Measurements from ENCODE around the gene PLEKHM1.

PLEKHM1 gene

DNA sequence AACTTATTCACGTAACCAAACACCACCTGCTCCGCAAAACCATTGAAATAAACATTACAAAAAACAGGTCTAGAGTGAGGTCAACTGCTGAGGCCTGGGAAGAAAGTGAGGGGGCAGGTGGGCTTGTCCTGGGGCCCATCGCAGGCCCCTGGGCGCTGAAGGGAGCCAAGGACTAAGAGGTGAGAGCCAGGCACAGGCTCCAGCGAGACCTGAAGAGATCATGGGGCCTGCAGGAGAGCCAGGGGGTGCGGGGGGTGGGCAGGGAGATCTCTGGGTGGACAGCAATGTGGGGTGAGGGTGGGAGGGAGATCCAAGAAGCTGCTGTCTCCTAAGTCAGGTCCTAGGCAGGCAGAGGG, 65.8 kb downstream of the PLEKHM1 start:
- Histone ChIP-seq H2AFZ (ENCODE audit: insufficient read depth, low read length, poor library complexity) (no peak overlapping the region), H2AK5ac (ENCODE audit: low read length) (no peak overlapping the region), H3K4me3 (ENCODE audit: low read depth, low read length) (no peak overlapping the region), H3K79me2 (ENCODE audit: control insufficient read depth, insufficient read depth, low read length, poor library complexity) (no peaks in the 10 kb centered on the region), H3K9me3 (ENCODE audit: insufficient read depth, low read depth, low read length) (no peaks in the 10 kb centered on the region), H3K27me3 (ENCODE audit: insufficient read depth, low read length) (peaks cover 11% of the 10 kb centered on the region), H3K18ac (ENCODE audit: low read length) (peak overlapping the region; percentile 38), H3K9ac (ENCODE audit: low read length) (no peak overlapping the region), H2BK5ac (ENCODE audit: low read depth, low read length, poor library complexity) (no peak overlapping the region), H2BK12ac (ENCODE audit: low read length) (no peak overlapping the region), H3K27ac (ENCODE audit: low read depth, low read length) (peak overlapping the region; percentile 76), H3K79me1 (ENCODE audit: low read length) (peaks cover 5% of the 10 kb centered on the region), H3K23ac (ENCODE audit: low read length) (no peak overlapping the region), H2BK120ac (ENCODE audit: insufficient read depth, low read length, poor library complexity) (peak overlapping the region; percentile 18), H4K12ac (ENCODE audit: low read depth, low read length) (no peak overlapping the region), H4K8ac (ENCODE audit: low read depth, low read length) (peak overlapping the region; percentile 76), H3K36me3 (ENCODE audit: control insufficient read depth in 1 of 2, insufficient read depth in 2 of 2, low read length in 2 of 2) (no peaks in the 10 kb centered on the region), H3K4me1 (ENCODE audit: control insufficient read depth in 1 of 2, insufficient read depth in 2 of 2, low read length in 2 of 2) (peaks cover 9 to 18% of the 10 kb centered on the region in 2 experiments), H3K14ac (ENCODE audit: low read length) (no peak overlapping the region), H4K91ac (ENCODE audit: low read depth, low read length) (peak overlapping the region; percentile 80), H3K4ac (ENCODE audit: low read depth, low read length) (peak overlapping the region; percentile 30), H3K4me2 (ENCODE audit: low read length) (peak overlapping the region; percentile 57)
- DNase-seq, result no peak
- no CpG with 5 or more reads among the region's 6 CpGs for WGBS (ENCODE audit: extremely low coverage, insufficient coverage, insufficient read length)

DNA sequence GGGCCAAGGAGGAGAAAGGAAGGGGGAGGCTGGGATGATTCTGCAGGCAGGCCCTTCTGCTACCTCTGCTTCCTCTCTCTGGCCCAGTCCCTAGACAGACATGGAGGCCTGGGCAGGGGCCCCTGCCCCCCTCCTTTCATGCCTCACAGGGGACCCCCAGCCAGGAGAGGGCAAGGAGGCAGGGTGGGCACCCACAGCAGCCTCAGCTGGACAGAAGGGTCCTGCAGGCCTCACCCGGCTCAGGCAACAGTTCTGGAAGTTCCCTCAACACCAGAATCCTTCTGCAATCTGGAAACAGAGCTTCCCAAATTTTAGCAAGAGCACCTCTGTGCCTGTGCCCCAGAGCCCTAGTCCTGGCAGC, 66.6 kb downstream of the PLEKHM1 start:
- Histone ChIP-seq H2AFZ (ENCODE audit: insufficient read depth, low read length, poor library complexity) (no peak overlapping the region), H3K4ac (ENCODE audit: low read depth, low read length) (peak overlapping the region; percentile 65), H3K4me2 (ENCODE audit: low read length) (peak overlapping the region; percentile 25), H3K4me3 (ENCODE audit: low read depth, low read length) (no peak overlapping the region), H3K9ac (ENCODE audit: low read length) (no peak overlapping the region), H3K4me1 (ENCODE audit: control insufficient read depth in 1 of 2, insufficient read depth in 2 of 2, low read length in 2 of 2) (peaks cover 9 to 14% of the 10 kb centered on the region in 2 experiments), H4K8ac (ENCODE audit: low read depth, low read length) (no peak overlapping the region), H4K12ac (ENCODE audit: low read depth, low read length) (no peak overlapping the region), H4K91ac (ENCODE audit: low read depth, low read length) (no peak overlapping the region), H2AK5ac (ENCODE audit: low read length) (no peak overlapping the region), H2BK120ac (ENCODE audit: insufficient read depth, low read length, poor library complexity) (peak overlapping the region; percentile 15), H3K23ac (ENCODE audit: low read length) (no peak overlapping the region), H3K9me3 (ENCODE audit: insufficient read depth, low read depth, low read length) (no peaks in the 10 kb centered on the region), H3K27me3 (ENCODE audit: insufficient read depth, low read length) (peaks cover 3% of the 10 kb centered on the region), H2BK12ac (ENCODE audit: low read length) (no peak overlapping the region), H3K27ac (ENCODE audit: low read depth, low read length) (no peak overlapping the region), H3K14ac (ENCODE audit: low read length) (peak overlapping the region; percentile 34), H3K36me3 (ENCODE audit: control insufficient read depth in 1 of 2, insufficient read depth in 2 of 2, low read length in 2 of 2) (no peaks in the 10 kb centered on the region), H3K79me1 (ENCODE audit: low read length) (peaks cover 5% of the 10 kb centered on the region), H3K18ac (ENCODE audit: low read length) (no peak overlapping the region), H3K79me2 (ENCODE audit: control insufficient read depth, insufficient read depth, low read length, poor library complexity) (no peaks in the 10 kb centered on the region), H2BK5ac (ENCODE audit: low read depth, low read length, poor library complexity) (no peak overlapping the region)
- WGBS (ENCODE audit: extremely low coverage, insufficient coverage, insufficient read length), result no CpG with 5 or more reads among the region's 1 CpG
- DNase-seq, result no peak

DNA sequence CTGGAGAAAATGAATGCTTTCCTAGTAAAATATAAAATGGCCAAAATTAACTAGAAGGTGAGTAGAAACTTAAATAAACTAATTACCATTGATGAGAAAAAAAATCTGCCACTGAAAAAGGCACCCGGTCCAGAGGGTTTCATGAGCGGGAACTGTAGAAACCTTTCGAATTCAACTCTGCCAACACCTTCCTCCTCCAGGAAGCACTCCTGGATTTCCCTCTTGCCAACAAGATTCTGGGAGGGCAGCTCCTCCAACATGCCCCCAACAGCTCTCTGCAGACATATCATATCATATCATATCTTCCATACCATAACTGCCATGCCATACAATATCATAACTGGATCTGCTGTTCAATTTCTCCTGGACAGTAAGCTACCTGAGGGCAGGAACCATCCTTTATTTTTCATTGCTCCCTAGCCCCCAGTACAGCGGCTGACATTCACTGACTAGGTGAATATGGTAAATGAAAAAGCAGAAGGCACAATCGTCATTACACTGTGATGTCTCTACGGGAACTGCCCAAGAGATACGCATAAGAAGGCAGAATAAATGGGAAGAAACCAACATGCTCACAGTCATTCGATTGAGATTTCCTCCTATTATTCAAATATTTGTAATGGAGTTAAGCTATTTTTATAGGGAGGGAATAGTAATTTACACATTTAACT, 67.1 kb downstream of the PLEKHM1 start:
- Histone ChIP-seq H3K27me3 (ENCODE audit: insufficient read depth, low read length) (peaks cover under 1% of the 10 kb centered on the region), H4K91ac (ENCODE audit: low read depth, low read length) (no peak overlapping the region), H3K4ac (ENCODE audit: low read depth, low read length) (no peak overlapping the region), H3K79me1 (ENCODE audit: low read length) (peaks cover 5% of the 10 kb centered on the region), H4K8ac (ENCODE audit: low read depth, low read length) (no peak overlapping the region), H3K27ac (ENCODE audit: low read depth, low read length) (no peak overlapping the region), H2AFZ (ENCODE audit: insufficient read depth, low read length, poor library complexity) (no peak overlapping the region), H3K18ac (ENCODE audit: low read length) (no peak overlapping the region), H3K9me3 (ENCODE audit: insufficient read depth, low read depth, low read length) (no peaks in the 10 kb centered on the region), H2BK12ac (ENCODE audit: low read length) (no peak overlapping the region), H3K4me1 (ENCODE audit: control insufficient read depth in 1 of 2, insufficient read depth in 2 of 2, low read length in 2 of 2) (peaks cover 9 to 14% of the 10 kb centered on the region in 2 experiments), H4K12ac (ENCODE audit: low read depth, low read length) (no peak overlapping the region), H3K9ac (ENCODE audit: low read length) (no peak overlapping the region), H3K79me2 (ENCODE audit: control insufficient read depth, insufficient read depth, low read length, poor library complexity) (no peaks in the 10 kb centered on the region), H3K4me3 (ENCODE audit: low read depth, low read length) (no peak overlapping the region), H3K14ac (ENCODE audit: low read length) (no peak overlapping the region), H2BK120ac (ENCODE audit: insufficient read depth, low read length, poor library complexity) (no peak overlapping the region), H2BK5ac (ENCODE audit: low read depth, low read length, poor library complexity) (no peak overlapping the region), H3K4me2 (ENCODE audit: low read length) (no peak overlapping the region), H3K23ac (ENCODE audit: low read length) (no peak overlapping the region), H3K36me3 (ENCODE audit: control insufficient read depth in 1 of 2, insufficient read depth in 2 of 2, low read length in 2 of 2) (no peaks in the 10 kb centered on the region), H2AK5ac (ENCODE audit: low read length) (no peak overlapping the region)
- DNase-seq, result no peak
- no CpG with 5 or more reads among the region's 8 CpGs for WGBS (ENCODE audit: extremely low coverage, insufficient coverage, insufficient read length)

DNA sequence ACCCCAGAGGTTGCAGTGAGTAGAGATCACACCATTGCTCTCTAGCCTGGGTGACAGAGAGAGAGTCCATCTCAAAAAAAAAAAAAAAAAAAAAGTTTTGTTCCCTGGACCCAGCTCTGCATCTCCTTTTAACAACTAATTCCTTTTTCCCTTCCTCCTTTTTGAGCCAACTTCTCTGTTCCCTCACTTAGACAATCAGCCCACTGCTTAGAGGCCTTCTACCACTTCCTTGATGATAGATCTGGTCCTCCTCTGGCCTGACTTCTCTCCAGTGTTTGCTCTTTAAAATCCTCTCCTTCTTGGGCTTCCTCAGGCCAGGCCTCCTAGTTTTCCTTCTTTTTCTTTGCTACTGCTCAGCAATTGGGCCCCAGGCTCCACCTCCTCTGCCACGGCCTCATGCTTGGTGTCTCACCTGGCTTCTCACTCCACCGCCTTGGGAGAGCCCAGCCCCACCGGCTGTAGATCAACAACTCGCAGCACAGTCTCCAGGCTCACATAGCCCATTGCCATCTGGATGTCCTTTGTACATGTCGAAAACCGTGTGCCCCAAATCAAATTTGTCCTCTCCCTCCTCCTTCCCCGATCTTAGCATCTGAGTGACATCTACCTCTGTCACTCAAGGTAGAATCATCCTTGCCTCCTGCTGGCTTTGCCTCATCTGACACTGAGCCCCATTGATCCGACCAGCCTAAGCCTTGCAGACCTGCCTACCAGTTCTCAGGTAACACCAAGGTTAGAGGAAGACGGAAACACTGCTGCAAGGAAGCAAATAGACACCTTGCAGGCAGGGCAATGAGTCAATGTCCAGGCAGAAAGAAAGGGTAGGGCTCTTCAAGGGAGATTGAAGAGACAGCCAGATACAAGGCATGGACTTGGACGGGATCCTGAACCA, 75.3 kb downstream of the PLEKHM1 start:
- Histone ChIP-seq H3K4me2 (ENCODE audit: low read length) (no peak overlapping the region), H2BK12ac (ENCODE audit: low read length) (no peak overlapping the region), H3K9me3 (ENCODE audit: insufficient read depth, low read depth, low read length) (no peaks in the 10 kb centered on the region)

More for the DNA sequence above, 75.3 kb downstream of the PLEKHM1 start:
- peaks cover 3 to 5% of the 10 kb centered on the region in 2 experiments for H3K4me1 ChIP-seq (ENCODE audit: control insufficient read depth in 1 of 2, insufficient read depth in 2 of 2, low read length in 2 of 2)
- no peaks in the 10 kb centered on the region for H3K79me1 ChIP-seq (ENCODE audit: low read length)
- no peak overlapping the region for H3K4me3 ChIP-seq (ENCODE audit: low read depth, low read length)
- H3K27me3 ChIP-seq (ENCODE audit: insufficient read depth, low read length), result no peaks in the 10 kb centered on the region
- H3K36me3 ChIP-seq (ENCODE audit: control insufficient read depth in 1 of 2, insufficient read depth in 2 of 2, low read length in 2 of 2), result no peaks in the 10 kb centered on the region
- no peak overlapping the region for H4K12ac ChIP-seq (ENCODE audit: low read depth, low read length)
- no peak overlapping the region for H2AK5ac ChIP-seq (ENCODE audit: low read length)
- H2BK120ac ChIP-seq (ENCODE audit: insufficient read depth, low read length, poor library complexity), result no peak overlapping the region
- no peak overlapping the region for H4K8ac ChIP-seq (ENCODE audit: low read depth, low read length)
- no peak overlapping the region for H3K9ac ChIP-seq (ENCODE audit: low read length)
- no peaks in the 10 kb centered on the region for H3K79me2 ChIP-seq (ENCODE audit: control insufficient read depth, insufficient read depth, low read length, poor library complexity)
- DNase-seq, result no peak
- H4K91ac ChIP-seq (ENCODE audit: low read depth, low read length), result no peak overlapping the region
- no CpG with 5 or more reads among the region's 10 CpGs for WGBS (ENCODE audit: extremely low coverage, insufficient coverage, insufficient read length)
- no peak overlapping the region for H3K18ac ChIP-seq (ENCODE audit: low read length)
- H2AFZ ChIP-seq (ENCODE audit: insufficient read depth, low read length, poor library complexity), result no peak overlapping the region
- H3K4ac ChIP-seq (ENCODE audit: low read depth, low read length), result no peak overlapping the region
- no peak overlapping the region for H3K14ac ChIP-seq (ENCODE audit: low read length)
- H3K23ac ChIP-seq (ENCODE audit: low read length), result no peak overlapping the region
- H2BK5ac ChIP-seq (ENCODE audit: low read depth, low read length, poor library complexity), result no peak overlapping the region
- H3K27ac ChIP-seq (ENCODE audit: low read depth, low read length), result no peak overlapping the region

Data from trophoblast cell (in vitro differentiated cells and primary cell).